ENCODE results near the gene PNPLA2. TPM values are rescaled to one million over a fixed set of nuclear protein-coding genes. Genes with fewer than 3 reads are reported as not detected.

The PNPLA2 gene
- polyA plus RNA-seq, 3 donors = 26.8 to 321 (median 35.0) TPM

- H4K20me1 ChIP-seq (ENCODE audit: insufficient read depth, low read length) = peaks cover 77% of the 10 kb centered on the region
Observed at GRCh38 chr11:855796-856195, 37.1 kb downstream of the PNPLA2 start.

DNA sequence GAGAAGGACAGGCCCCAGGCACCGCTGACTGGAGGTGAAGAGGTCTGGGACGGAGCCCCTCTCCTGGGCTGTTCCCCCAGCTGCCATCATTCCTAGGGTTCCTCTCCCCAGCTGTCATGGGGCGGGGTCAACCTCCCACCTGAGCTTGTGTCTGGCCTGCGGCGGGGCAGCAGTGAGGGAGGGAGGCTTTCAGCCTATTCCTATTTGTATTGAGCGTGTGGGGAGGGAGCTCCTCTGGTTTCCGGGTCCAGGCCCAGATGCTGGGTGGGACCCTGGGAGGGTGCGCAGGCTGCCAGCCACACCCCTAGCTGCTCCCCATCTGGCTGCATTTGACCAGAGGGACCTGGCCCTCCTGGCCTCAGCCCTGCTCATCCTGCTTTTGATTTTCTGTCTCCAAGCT is 37.7 kb downstream of the PNPLA2 start:
- intact Hi-C loops (cut with micrococcal nuclease) = no loop called here
- no peak overlapping the region for H3K27ac Mint-ChIP-seq
- no peaks in the 10 kb centered on the region for H3K36me3 Mint-ChIP-seq
- TF ChIP-seq, protein P1, sequence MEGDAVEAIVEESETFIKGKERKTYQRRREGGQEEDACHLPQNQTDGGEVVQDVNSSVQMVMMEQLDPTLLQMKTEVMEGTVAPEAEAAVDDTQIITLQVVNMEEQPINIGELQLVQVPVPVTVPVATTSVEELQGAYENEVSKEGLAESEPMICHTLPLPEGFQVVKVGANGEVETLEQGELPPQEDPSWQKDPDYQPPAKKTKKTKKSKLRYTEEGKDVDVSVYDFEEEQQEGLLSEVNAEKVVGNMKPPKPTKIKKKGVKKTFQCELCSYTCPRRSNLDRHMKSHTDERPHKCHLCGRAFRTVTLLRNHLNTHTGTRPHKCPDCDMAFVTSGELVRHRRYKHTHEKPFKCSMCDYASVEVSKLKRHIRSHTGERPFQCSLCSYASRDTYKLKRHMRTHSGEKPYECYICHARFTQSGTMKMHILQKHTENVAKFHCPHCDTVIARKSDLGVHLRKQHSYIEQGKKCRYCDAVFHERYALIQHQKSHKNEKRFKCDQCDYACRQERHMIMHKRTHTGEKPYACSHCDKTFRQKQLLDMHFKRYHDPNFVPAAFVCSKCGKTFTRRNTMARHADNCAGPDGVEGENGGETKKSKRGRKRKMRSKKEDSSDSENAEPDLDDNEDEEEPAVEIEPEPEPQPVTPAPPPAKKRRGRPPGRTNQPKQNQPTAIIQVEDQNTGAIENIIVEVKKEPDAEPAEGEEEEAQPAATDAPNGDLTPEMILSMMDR (IDR thresholded peaks at IDR 0.05) = no peak
- no peak overlapping the region for H2AFZ ChIP-seq (ENCODE audit: insufficient read depth, low read depth, low read length, poor library complexity, severe bottlenecking)
- WGBS (ENCODE audit: insufficient coverage) = 90% methylated on average over 2 of the region's 8 CpGs
- H3K9ac ChIP-seq (ENCODE audit: insufficient read depth, low read length, poor library complexity, severe bottlenecking) = no peak overlapping the region
- no peak overlapping the region for H3K4me3 ChIP-seq (replicated peaks in 1 of 3; ENCODE audit: low read depth in 2 of 3, low read length in 3 of 3)
- no peak for DNase-seq
- peaks cover 6% of the 10 kb centered on the region for H3K4me1 Mint-ChIP-seq
- peaks cover 0 to 2% (median 0%) of the 10 kb centered on the region in 7 donors for H3K9me3 Mint-ChIP-seq
- H3K27ac ChIP-seq (ENCODE audit: low read depth in 1 of 2, low read length in 2 of 2) = no peak overlapping the region
- H4K20me1 ChIP-seq (ENCODE audit: insufficient read depth, low read length) = peaks cover 74% of the 10 kb centered on the region
- H3K79me2 ChIP-seq (ENCODE audit: insufficient read depth, low read length) = no peaks in the 10 kb centered on the region
- H3K9me3 ChIP-seq (replicated peaks in 1 of 2; ENCODE audit: control insufficient read depth in 1 of 2, insufficient read depth in 1 of 2, low read length in 2 of 2) = no peaks in the 10 kb centered on the region
- H3K4me2 ChIP-seq (replicated peaks; ENCODE audit: extremely low read depth, low read length, poor library complexity, severe bottlenecking) = no peak overlapping the region
- H3K4me1 ChIP-seq (ENCODE audit: control insufficient read depth in 1 of 2, insufficient read depth in 2 of 2, low read length in 2 of 2) = no peaks in the 10 kb centered on the region
- no peaks in the 10 kb centered on the region for H3K36me3 ChIP-seq (replicated peaks in 1 of 2; ENCODE audit: control insufficient read depth in 1 of 2, insufficient read depth in 2 of 2, low read length in 2 of 2)
- H3K4me3 Mint-ChIP-seq = no peak overlapping the region
- H3K27me3 ChIP-seq (ENCODE audit: control insufficient read depth in 2 of 2, insufficient read depth in 2 of 2, low read length in 2 of 2) = no peaks in the 10 kb centered on the region
- peaks cover 2 to 6% (median 5%) of the 10 kb centered on the region in 3 donors for H3K27me3 Mint-ChIP-seq (ENCODE audit: low read depth in 3 of 3)

More at GRCh38 chr11:855796-856195, 37.1 kb downstream of the PNPLA2 start:
- no peaks in the 10 kb centered on the region for H3K9me3 ChIP-seq (replicated peaks in 1 of 2; ENCODE audit: control insufficient read depth in 1 of 2, insufficient read depth in 1 of 2, low read length in 2 of 2)
- H3K4me1 ChIP-seq (ENCODE audit: control insufficient read depth in 1 of 2, insufficient read depth in 2 of 2, low read length in 2 of 2) = no peaks in the 10 kb centered on the region
- 98% methylated on average over 12 of the region's 12 CpGs for WGBS (ENCODE audit: insufficient coverage)
- peaks cover 0 to 2% (median 0%) of the 10 kb centered on the region in 7 donors for H3K9me3 Mint-ChIP-seq
- peaks cover 0 to 2% of the 10 kb centered on the region in 2 donors for H3K27me3 ChIP-seq (ENCODE audit: control insufficient read depth in 2 of 2, insufficient read depth in 2 of 2, low read length in 2 of 2)
- H3K79me2 ChIP-seq (ENCODE audit: insufficient read depth, low read length) = no peaks in the 10 kb centered on the region
- no peak overlapping the region for H2AFZ ChIP-seq (ENCODE audit: insufficient read depth, low read depth, low read length, poor library complexity, severe bottlenecking)
- H3K27ac ChIP-seq (ENCODE audit: low read depth in 1 of 2, low read length in 2 of 2) = no peak overlapping the region
- no peak overlapping the region for H3K4me2 ChIP-seq (replicated peaks; ENCODE audit: extremely low read depth, low read length, poor library complexity, severe bottlenecking)
- intact Hi-C loops (cut with micrococcal nuclease) = no loop called here
- TF ChIP-seq, protein P1 (IDR thresholded peaks at IDR 0.05) = no peak
- no peak overlapping the region for H3K4me3 Mint-ChIP-seq
- DNase-seq = no peak
- no peak overlapping the region for H3K9ac ChIP-seq (ENCODE audit: insufficient read depth, low read length, poor library complexity, severe bottlenecking)
- H3K4me1 Mint-ChIP-seq = peaks cover 6% of the 10 kb centered on the region
- H3K4me3 ChIP-seq (replicated peaks in 1 of 3; ENCODE audit: low read depth in 2 of 3, low read length in 3 of 3) = no peak overlapping the region
- H3K27me3 Mint-ChIP-seq (ENCODE audit: low read depth in 3 of 3) = peaks cover 2 to 10% (median 9%) of the 10 kb centered on the region in 3 donors
- H3K36me3 Mint-ChIP-seq = peaks cover 2 to 5% of the 10 kb centered on the region in 2 donors
- no peak overlapping the region for H3K27ac Mint-ChIP-seq
- no peaks in the 10 kb centered on the region for H3K36me3 ChIP-seq (replicated peaks in 1 of 2; ENCODE audit: control insufficient read depth in 1 of 2, insufficient read depth in 2 of 2, low read length in 2 of 2)
